Heart right ventricle (tissue), 16 donors: ENCODE data around the gene AGTRAP. TPM values are rescaled to one million over a fixed set of nuclear protein-coding genes. Genes with fewer than 3 reads are reported as not detected.

Experiments
- ATAC-seq, 8 donors: fragments of 200-7000 bp; cut with Tn5 transposase; one replicate each; pipeline ENCODE4 v1.9.1; 2020; ENCODE audit warnings: mild to moderate bottlenecking in 8 of 8, moderate library complexity in 8 of 8, moderate number of reproducible peaks in 1 of 8
- DNase-seq, 2 donors: peaks; one replicate each; pipeline ENCODE4 v3.0.0-alpha.2; 2020
- H3K27ac ChIP-seq, 10 donors: fragments of 200-600 bp; sonication (generic) in 2 of 10; one replicate each; pipeline versions ENCODE4 v1.5.0 to v1.8.0; 2020 to 2022; ENCODE audit warnings: mild to moderate bottlenecking in 3 of 10
- H3K27me3 ChIP-seq, 7 donors: fragments of 200-600 bp; one replicate each; pipeline ENCODE4 v1.8.0; 2021 to 2022; ENCODE audit warnings: mild to moderate bottlenecking in 2 of 7
- H3K36me3 ChIP-seq, 9 donors: fragments of 200-600 bp; sonication (generic) in 1 of 9; one replicate each; pipeline versions ENCODE4 v1.5.0 to v1.8.0; 2020 to 2022; ENCODE audit warnings: mild to moderate bottlenecking in 2 of 9
- H3K4me1 ChIP-seq, 9 donors: fragments of 200-600 bp; sonication (generic) in 1 of 9; one replicate each; pipeline versions ENCODE4 v1.5.0 to v1.8.0; 2020 to 2022; ENCODE audit warnings: mild to moderate bottlenecking in 4 of 9
- H3K4me3 ChIP-seq, 10 donors: fragments of 200-600 bp; sonication (generic) in 2 of 10; one replicate each; pipeline versions ENCODE4 v1.5.0 to v1.8.0; 2020 to 2022; ENCODE audit warnings: mild to moderate bottlenecking in 7 of 10, moderate library complexity in 2 of 10
- H3K9me3 ChIP-seq, 11 donors: fragments of 200-600 bp in 10 of 11; sonication (generic) in 2 of 11; one replicate each; pipeline versions ENCODE4 v1.5.0 to v1.8.0; 2013 to 2022; ENCODE audit warnings: mild to moderate bottlenecking in 2 of 11, control low read depth in 1 of 11, moderate library complexity in 1 of 11
- CTCF ChIP-seq, 9 donors: fragments of 200-600 bp; sonication (generic) in 2 of 9; IDR thresholded peaks; one replicate each; pipeline versions ENCODE4 v1.5.0 to v1.8.0; 2021 to 2022; ENCODE audit warnings: antibody characterized with exemption in 9 of 9, mild to moderate bottlenecking in 5 of 9, moderate library complexity in 1 of 9
- WGBS, 2 donors: extraction: QIAGEN DNeasy Blood & Tissue Kit; methylation state at CpG; one replicate each; pipeline ENCODE4 v1.1.7; 2013; ENCODE audit warnings: inconsistent platforms in 1 of 2; 5-methylcytosine and 5-hydroxymethylcytosine counted together
- intact Hi-C, 10 donors: fragments of 100-400 bp; cut with DNase I; formaldehyde crosslinking; loops; one replicate each; pipeline versions ENCODE4 v1.11.1 to v1.14.2; 2022
- polyA plus RNA-seq, 2 donors: library from polyadenylated mRNA; stranded (reverse); fragments of 200-250 nt; gene quantifications; one replicate each; pipeline ENCODE4 v1.2.3, GENCODE V29; 2013
- total RNA-seq, 10 donors: library from RNA; stranded (reverse); fragmentation: NEBNext Ultra II Directional in 3 of 10; extraction: Animal tissue kit (Norgen Biotek cat#: 25700) in 3 of 10; gene quantifications; one replicate each; pipeline versions ENCODE4 v1.2.1 to v1.2.4, GENCODE V29; 2021 to 2023
- donor health status: Arrhythmogenic right ventricular cardiomyopathy.
- donor health status: ischemic (EF 13 %, LVEDD 7.1; RV severe dilation, severe dysfunction).
- donor health status: healthy with polysubstance abuse.
- donor health status: DM: no; HTN: yes; CAD: no.
- donor health status: DM: no; HTN: no; CAD: no.
- donor health status: ischemic (EF 25% LVEDD 6.9; RV normal size, moderate dysfunction).
- donor health status: ischemic (EF 25% LVEDD 5.7; RV mildly dilated, moderate dysfunction).
- donor health status: healthy.
- donor health status: DM: yes; HTN: yes; CAD: no.
- donor health status: Ischemic cardiomyopathy.
- donor health status: ischemic (EF 35%, LVEDD 5.7; RV mildly dilated, moderate dysfunction).
- donor health status: nonischemic (EF 11% LVEDD 7.7; RV severe dilation, severe dysfunction).
- donor health status: DM: yes; HTN: yes; CAD: no.
- donor health status: PGD.
- donor health status: ischemic (EF 29% LVEDD 5.4; RV normal size, mild dysfunction).
- donor health status: nonischemic (EF 23%, LVEDD 6.1; RV moderate dilation, normal function).

AGTRAP gene
- total and polyA plus RNA-seq, 12 donors = 12.9 to 96.7 (median 19.2) TPM

GRCh38 chr1:11778336-11778735 lies 42.4 kb downstream of the AGTRAP start:
- no peaks in the 10 kb centered on the region for H3K4me1 ChIP-seq
- DNase-seq (no peak), ATAC-seq (no peak)
- WGBS, 2 donors = 97 to 98% methylated on average over 9 of the region's 9 CpGs
- H3K9me3 ChIP-seq = no peaks in the 10 kb centered on the region
- intact Hi-C loops = no loop called here
- H3K4me3 ChIP-seq = no peak overlapping the region
- no peaks in the 10 kb centered on the region for H3K27me3 ChIP-seq
- H3K36me3 ChIP-seq = no peaks in the 10 kb centered on the region
- TF ChIP-seq CTCF (IDR thresholded peaks at IDR 0.05) = no peak
- H3K27ac ChIP-seq = no peak overlapping the region

GRCh38 chr1:11778844-11779623 lies 43.1 kb downstream of the AGTRAP start:
- Histone ChIP-seq H3K36me3 (no peaks in the 10 kb centered on the region), H3K27me3 (no peaks in the 10 kb centered on the region), H3K27ac (no peak overlapping the region), H3K9me3 (no peaks in the 10 kb centered on the region), H3K4me1 (peaks cover 0 to under 1% (median 0%) of the 10 kb centered on the region in 9 donors), H3K4me3 (no peak overlapping the region)
- ATAC-seq (no peak), DNase-seq (no peak)
- intact Hi-C loops = no loop called here
- no peak for TF ChIP-seq CTCF (IDR thresholded peaks at IDR 0.05)
- 92 to 94% methylated on average over 12 to 15 of the region's 15 CpGs for WGBS, 2 donors

GRCh38 chr1:11779715-11780379 lies 43.9 kb downstream of the AGTRAP start:
- no peak for ATAC-seq
- 87 to 88% methylated on average over 13 of the region's 13 CpGs for WGBS, 2 donors
- H3K4me1 ChIP-seq = peaks cover 3 to 8% (median 5%) of the 10 kb centered on the region in 9 donors
- no peak for TF ChIP-seq CTCF (IDR thresholded peaks at IDR 0.05)
- intact Hi-C loops = loop anchor here in 1 of 10 donors (5.0 kb wide), 1 partner anchor 43 kb away; the partner anchor contains the start of gene AGTRAP
- no peaks in the 10 kb centered on the region for H3K27me3 ChIP-seq
- H3K9me3 ChIP-seq = no peaks in the 10 kb centered on the region
- no peak overlapping the region for H3K4me3 ChIP-seq
- no peak for DNase-seq
- no peaks in the 10 kb centered on the region for H3K36me3 ChIP-seq
- H3K27ac ChIP-seq = no peak overlapping the region

GRCh38 chr1:11780380-11781147 lies 44.6 kb downstream of the AGTRAP start:
- Histone ChIP-seq H3K9me3 (no peaks in the 10 kb centered on the region), H3K4me3 (no peak overlapping the region), H3K27ac (no peak overlapping the region), H3K4me1 (peaks cover 10 to 15% (median 12%) of the 10 kb centered on the region in 9 donors), H3K36me3 (no peaks in the 10 kb centered on the region), H3K27me3 (no peaks in the 10 kb centered on the region)
- no peak for DNase-seq
- intact Hi-C loops = loop anchor here in 1 of 10 donors (5.0 kb wide), 1 partner anchor 43 kb away; the partner anchor contains the start of gene AGTRAP
- TF ChIP-seq CTCF (IDR thresholded peaks at IDR 0.05) = no peak
- WGBS, 2 donors = 79 to 81% methylated on average over 9 to 10 of the region's 10 CpGs
- ATAC-seq = no peak
